PC-9 (cell line): ENCODE data around the gene EI24. TPM values are rescaled to one million over a fixed set of nuclear protein-coding genes. Genes with fewer than 3 reads are reported as not detected.

Source experiments
- BruUV-seq: library from RNA; stranded (reverse); fragments of 400-500 nt; replicated peaks from 2 replicates; lab custom pipeline; 2021; lab: Mats Ljungman, UMichigan
- CTCF ChIA-PET: fragments of 300-600 bp; sonication (Branson Sonifier 250); formaldehyde crosslinking; loops from one replicate; lab custom pipeline; 2022; ENCODE audit warnings: antibody characterized with exemption; lab: Charles Lee
- POLR2A ChIA-PET: fragments of 300-600 bp; sonication (Branson Sonifier 250); formaldehyde crosslinking; loops from one replicate; lab custom pipeline; 2022; ENCODE audit warnings: antibody characterized with exemption; ENCODE audit not compliant: unreplicated experiment; lab: Charles Lee
- DNase-seq, 2 experiments: peaks; one replicate each; pipeline versions ENCODE4 v3.0.0 to v3.0.0-alpha.2; 2015 to 2022; ENCODE audit warnings: mixed read lengths in 1 of 2
- H2AFZ ChIP-seq: fragments of 200-600 bp; sonication (generic); 2 replicates; pipeline ENCODE4 v1.8.1; 2017; ENCODE audit warnings: antibody characterized with exemption
- H3F3A ChIP-seq: fragments of 200-600 bp; sonication (generic); 2 replicates; pipeline ENCODE4 v1.8.1; 2017; ENCODE audit warnings: antibody characterized with exemption, mild to moderate bottlenecking, low read depth; ENCODE audit not compliant: insufficient read depth
- H3K27ac ChIP-seq: fragments of 200-600 bp; sonication (generic); 2 replicates; pipeline ENCODE4 v1.6.1; 2016; ENCODE audit warnings: mixed run types
- H3K27me3 ChIP-seq: fragments of 200-600 bp; sonication (generic); 2 replicates; pipeline ENCODE4 v1.6.1; 2016; ENCODE audit warnings: low read depth, mixed run types; ENCODE audit not compliant: insufficient read depth
- H3K36me3 ChIP-seq: fragments of 200-600 bp; sonication (generic); 2 replicates; pipeline ENCODE4 v1.6.1; 2016; ENCODE audit warnings: low read depth, mixed run types
- H3K4me1 ChIP-seq: fragments of 200-600 bp; sonication (generic); replicated peaks from 2 replicates; pipeline ENCODE4 v1.6.1; 2016; ENCODE audit warnings: mixed run types; ENCODE audit not compliant: insufficient read depth
- H3K4me2 ChIP-seq: fragments of 200-600 bp; sonication (generic); 2 replicates; pipeline ENCODE4 v1.6.1; 2017; ENCODE audit warnings: mixed run types
- H3K4me3 ChIP-seq: fragments of 200-600 bp; sonication (generic); 2 replicates; pipeline ENCODE4 v1.6.1; 2016; ENCODE audit warnings: mixed run types
- H3K79me2 ChIP-seq: fragments of 200-600 bp; sonication (generic); 2 replicates; pipeline ENCODE4 v1.6.1; 2017; ENCODE audit warnings: low read depth, mixed run types
- H3K9me2 ChIP-seq: fragments of 200-600 bp; sonication (generic); 2 replicates; pipeline ENCODE4 v1.8.1; 2017; ENCODE audit warnings: mild to moderate bottlenecking; ENCODE audit not compliant: insufficient read depth
- H3K9me3 ChIP-seq: fragments of 200-600 bp; sonication (generic); 2 replicates; pipeline ENCODE4 v1.8.1; 2016; ENCODE audit warnings: low read depth; ENCODE audit not compliant: insufficient read depth
- H4K20me1 ChIP-seq: fragments of 200-600 bp; sonication (generic); 2 replicates; pipeline ENCODE4 v1.8.1; 2017; ENCODE audit not compliant: insufficient read depth
- CTCF ChIP-seq: fragments of 200-600 bp; sonication (generic); conservative IDR thresholded peaks from 2 replicates; pipeline ENCODE4 v1.6.1; 2017; ENCODE audit warnings: mixed run types, antibody characterized with exemption, mild to moderate bottlenecking, moderate library complexity
- EZH2 ChIP-seq: fragments of 200-600 bp; sonication (generic); IDR thresholded peaks from 2 replicates; pipeline ENCODE4 v1.8.0; 2017; ENCODE audit warnings: antibody characterized with exemption, low read depth
- intact Hi-C: fragments of 100-400 bp; cut with micrococcal nuclease; formaldehyde crosslinking; loops from one replicate; pipeline ENCODE4 v1.10.0; 2022; ENCODE audit not compliant: unreplicated experiment
- total RNA-seq: library from RNA; stranded (reverse); gene quantifications from 2 replicates; pipeline ENCODE4 v1.2.3, GENCODE V29; 2021

Gene EI24
- total RNA-seq, 1 experiment from 2014 or later: 88.2 TPM

GRCh38 chr11:125559888-125560287, 9.4 kb upstream of the EI24 start:
- H3K27ac ChIP-seq: no peak overlapping the region
- no peaks in the 10 kb centered on the region for H3K79me2 ChIP-seq
- H3K9me3 ChIP-seq: no peaks in the 10 kb centered on the region
- H3K4me2 ChIP-seq: no peak overlapping the region
- no peaks in the 10 kb centered on the region for H3F3A ChIP-seq
- no peaks in the 10 kb centered on the region for H3K36me3 ChIP-seq
- intact Hi-C loops: loop anchor here (10.0 kb wide), 1 partner anchor 675 kb away; no protein-coding TSS in a partner anchor
- no peaks in the 10 kb centered on the region for H4K20me1 ChIP-seq
- CTCF ChIA-PET: no interaction called here
- POLR2A ChIA-PET: no interaction called here
- no peak overlapping the region for H2AFZ ChIP-seq
- no peaks in the 10 kb centered on the region for H3K4me1 ChIP-seq
- H3K9me2 ChIP-seq: no peaks in the 10 kb centered on the region
- no TSS peak for BruUV-seq
- no peak for DNase-seq
- TF ChIP-seq CTCF (no peak), EZH2 (no peak)
- H3K4me3 ChIP-seq: no peak overlapping the region
- H3K27me3 ChIP-seq: no peaks in the 10 kb centered on the region

DNA sequence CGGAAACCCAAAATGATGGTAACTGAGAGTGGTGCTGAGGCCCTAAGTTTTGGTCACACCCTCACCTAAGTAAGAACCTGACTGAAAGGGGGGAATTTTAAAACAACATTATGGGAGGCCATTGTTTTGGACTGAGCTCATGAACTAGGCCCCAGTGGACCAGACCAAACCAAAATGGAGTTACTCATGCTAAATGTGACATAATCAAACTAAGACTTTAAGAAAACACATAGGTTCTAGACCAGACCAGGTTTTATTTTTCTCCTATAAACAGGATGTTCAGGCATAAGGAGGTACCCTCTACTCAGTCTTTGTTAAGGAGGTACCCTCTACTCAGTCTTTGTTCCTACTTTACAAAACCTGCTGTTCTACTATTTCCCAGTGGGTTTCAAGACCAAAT, 7.4 kb upstream of the EI24 start:
- BruUV-seq: no TSS peak
- Histone ChIP-seq H3K4me3 (no peak overlapping the region), H3F3A (no peaks in the 10 kb centered on the region), H3K4me1 (no peaks in the 10 kb centered on the region), H2AFZ (no peak overlapping the region), H4K20me1 (no peaks in the 10 kb centered on the region), H3K27me3 (no peaks in the 10 kb centered on the region), H3K27ac (no peak overlapping the region), H3K9me3 (no peaks in the 10 kb centered on the region), H3K4me2 (no peak overlapping the region), H3K79me2 (no peaks in the 10 kb centered on the region), H3K9me2 (no peaks in the 10 kb centered on the region), H3K36me3 (no peaks in the 10 kb centered on the region)
- CTCF ChIA-PET: no interaction called here
- POLR2A ChIA-PET: no interaction called here
- intact Hi-C loops: loop anchor here (10.0 kb wide), 1 partner anchor 677 kb away; no protein-coding TSS in a partner anchor
- DNase-seq: no peak
- TF ChIP-seq CTCF (no peak), EZH2 (no peak)

DNA sequence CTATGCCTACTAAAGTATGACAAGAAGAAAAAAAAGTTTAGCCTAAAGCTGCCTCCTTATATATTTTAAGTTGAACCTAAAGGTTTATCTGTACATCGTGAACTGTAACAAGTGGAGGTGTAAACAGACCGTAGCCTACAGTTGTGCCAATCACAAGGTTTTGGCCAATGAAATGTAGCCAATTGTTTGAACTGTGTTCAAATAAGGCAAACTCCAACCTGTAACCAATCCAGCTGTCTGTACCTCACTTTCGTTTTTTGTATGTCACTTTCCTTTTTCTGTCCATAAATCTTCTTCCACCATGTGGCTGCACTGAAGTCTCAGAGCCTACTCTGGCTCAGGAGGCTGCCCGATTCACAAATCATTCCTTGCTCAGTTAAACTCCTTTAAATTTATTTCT, 6.8 kb upstream of the EI24 start:
- no peak overlapping the region for H2AFZ ChIP-seq
- TF ChIP-seq EZH2 (no peak), CTCF (no peak)
- ChIA-PET POLR2A (no interaction called here), CTCF (interaction anchor here (0.7 kb wide), 1 partner anchor 69 kb away, joined by 5 read pairs; no protein-coding TSS in a partner anchor)
- no peak overlapping the region for H3K4me2 ChIP-seq
- no peak for DNase-seq
- H3K9me3 ChIP-seq: no peaks in the 10 kb centered on the region
- no peaks in the 10 kb centered on the region for H3K79me2 ChIP-seq
- no peaks in the 10 kb centered on the region for H3F3A ChIP-seq
- no peaks in the 10 kb centered on the region for H3K27me3 ChIP-seq
- no peaks in the 10 kb centered on the region for H3K9me2 ChIP-seq
- intact Hi-C loops: loop anchor here (10.0 kb wide), 1 partner anchor 678 kb away; no protein-coding TSS in a partner anchor
- H3K4me3 ChIP-seq: no peak overlapping the region
- H4K20me1 ChIP-seq: no peaks in the 10 kb centered on the region
- no TSS peak for BruUV-seq
- no peaks in the 10 kb centered on the region for H3K4me1 ChIP-seq
- no peaks in the 10 kb centered on the region for H3K36me3 ChIP-seq
- H3K27ac ChIP-seq: no peak overlapping the region
